Left renal cortex interstitium (tissue), 4 donors: ENCODE results near the gene TRIM6. TPM values are rescaled to one million over a fixed set of nuclear protein-coding genes. Genes with fewer than 3 reads are reported as not detected.

ENCODE experiments used
- DNase-seq, 4 donors: peaks; one replicate each; pipeline ENCODE4 v3.0.0-alpha.2; 2013; ENCODE audit warnings: low read depth in 4 of 4, low spot score in 2 of 4, missing footprints in 1 of 4
- polyA plus RNA-seq, 4 donors: library from polyadenylated mRNA; unstranded; fragments of 120-200 nt; gene quantifications; one replicate each; pipeline ENCODE4 v1.2.1, GENCODE V29; 2013; ENCODE audit not compliant: insufficient read length in 4 of 4

The TRIM6 gene
- polyA plus RNA-seq, 4 donors, result 11.8 to 65.1 (median 35.7) TPM

DNA sequence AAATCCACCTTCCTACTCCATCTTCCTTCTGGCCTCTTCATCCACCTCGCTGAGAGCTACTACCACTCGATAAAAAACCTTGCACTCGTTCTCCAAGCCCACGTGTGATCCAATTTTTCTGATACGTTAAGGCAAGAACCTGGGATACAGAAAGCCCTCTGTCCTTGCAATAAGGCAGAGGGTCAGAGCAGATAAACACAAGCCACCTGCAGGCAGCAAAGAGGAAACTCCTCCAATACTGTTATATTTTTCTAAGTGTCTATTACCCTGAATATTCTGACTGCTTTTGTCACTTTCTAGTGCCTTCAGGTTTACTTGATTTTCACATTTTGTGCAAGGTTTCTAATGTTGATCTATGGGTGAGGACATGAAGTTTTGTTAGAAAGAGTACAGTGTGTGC lies 61.9 kb downstream of the TRIM6 start:
- DNase-seq, result no peak

Other genes starting within 250 kb of the TRIM6 start
- not detected for gene OR51B6, start 245.1 kb upstream of the TRIM6 start, polyA plus RNA-seq
- gene OR51M1, start 212.8 kb upstream of the TRIM6 start, polyA plus RNA-seq, result under 1 TPM in 2 of 4 donors, not detected in 2; 0.05 to 0.13 TPM
- gene OR51Q1, start 174.5 kb upstream of the TRIM6 start, polyA plus RNA-seq, result under 1 TPM in 1 of 4 donors, not detected in 3; 0.09 TPM
- not detected for gene OR51I1, start 155.1 kb upstream of the TRIM6 start, polyA plus RNA-seq
- gene OR51I2, start 147.3 kb upstream of the TRIM6 start, polyA plus RNA-seq, result under 1 TPM in 1 of 4 donors, not detected in 3; 0.04 TPM
- gene OR52D1, start 108.0 kb upstream of the TRIM6 start, polyA plus RNA-seq, result not detected
- not detected for gene UBQLN3, start 86.7 kb upstream of the TRIM6 start, polyA plus RNA-seq
- 1 to 10 TPM in 1 of 4 donors, under 1 TPM in 3; 0.30 to 1.0 (median 0.71) TPM for gene UBQLNL, start 79.9 kb upstream of the TRIM6 start, polyA plus RNA-seq
- not detected for gene OR52H1, start 48.1 kb upstream of the TRIM6 start, polyA plus RNA-seq
- under 1 TPM in 2 of 4 donors, not detected in 2; 0.09 to 0.25 TPM for gene OR52B6, start 15.8 kb upstream of the TRIM6 start, polyA plus RNA-seq
- 10 to 100 TPM in 1 of 4 donors, 1 to 10 TPM in 3; 6.1 to 12.6 (median 9.3) TPM for gene TRIM34, start 28.4 kb downstream of the TRIM6 start, polyA plus RNA-seq
- 10 to 100 TPM; 35.3 to 52.4 (median 41.9) TPM for gene TRIM5, start 88.4 kb downstream of the TRIM6 start, polyA plus RNA-seq
- 10 to 100 TPM in 2 of 4 donors, 1 to 10 TPM in 2; 6.8 to 11.9 (median 10.3) TPM for gene TRIM22, start 93.2 kb downstream of the TRIM6 start, polyA plus RNA-seq
- not detected for gene OR56B1, start 139.8 kb downstream of the TRIM6 start, polyA plus RNA-seq
- gene OR52N4, start 157.6 kb downstream of the TRIM6 start, polyA plus RNA-seq, result not detected
- not detected for gene OR52N5, start 186.7 kb downstream of the TRIM6 start, polyA plus RNA-seq
- not detected for gene OR52N1, start 194.6 kb downstream of the TRIM6 start, polyA plus RNA-seq
- not detected for gene OR52N2, start 212.3 kb downstream of the TRIM6 start, polyA plus RNA-seq
- gene OR52E6, start 245.3 kb downstream of the TRIM6 start, polyA plus RNA-seq, result not detected